NB4 (cell line): ENCODE results near the gene FLNB.

Experiments
- DNase-seq: peaks from one replicate; pipeline ENCODE4 v3.0.0; 2010; ENCODE audit warnings: low read depth
- H3K4me3 ChIP-seq: one replicate; pipeline ENCODE4 v1.5.1; 2011; ENCODE audit warnings: mild to moderate bottlenecking, low read depth, low read length, moderate library complexity
- CTCF ChIP-seq: IDR thresholded peaks from one replicate; pipeline ENCODE4 v1.5.1; 2012; ENCODE audit warnings: low read depth, low read length
- MAX ChIP-seq: IDR thresholded peaks from 2 replicates; pipeline ENCODE4 v1.6.1; 2011; ENCODE audit warnings: low read depth, low read length
- MYC ChIP-seq: IDR thresholded peaks from 2 replicates; pipeline ENCODE4 v1.6.1; 2011; ENCODE audit warnings: low read depth, low read length
- POLR2A ChIP-seq: IDR thresholded peaks from 2 replicates; pipeline ENCODE4 v1.6.1; 2011; ENCODE audit warnings: mild to moderate bottlenecking; ENCODE audit not compliant: insufficient read length; ENCODE audit errors: extremely low read depth

The FLNB gene

GRCh38 chr3:58173669-58174398 is 165.6 kb downstream of the FLNB start:
- TF ChIP-seq MAX (no peak), CTCF (peak; percentile 24)
- no peak overlapping the region for H3K4me3 ChIP-seq
- DNase-seq, result peak; percentile 45

- no peak for DNase-seq
- no peak overlapping the region for H3K4me3 ChIP-seq
- no peak for TF ChIP-seq CTCF
- TF ChIP-seq POLR2A, result no peak
- TF ChIP-seq MAX, result no peak
- no peak for TF ChIP-seq MYC
Observed at GRCh38 chr3:58175187-58175436, 166.9 kb downstream of the FLNB start.

GRCh38 chr3:58175437-58176184 is 167.4 kb downstream of the FLNB start:
- no peak for DNase-seq
- TF ChIP-seq CTCF (no peak), MAX (no peak), MYC (no peak), POLR2A (no peak)

GRCh38 chr3:58176185-58176530 is 167.9 kb downstream of the FLNB start:
- DNase-seq, result no peak
- TF ChIP-seq MYC, result no peak
- TF ChIP-seq MAX, result no peak
- TF ChIP-seq POLR2A, result no peak
- no peak for TF ChIP-seq CTCF
- H3K4me3 ChIP-seq, result no peak overlapping the region

More at GRCh38 chr3:58175437-58176184, 167.4 kb downstream of the FLNB start:
- H3K4me3 ChIP-seq, result no peak overlapping the region

GRCh38 chr3:58176827-58177489 is 168.7 kb downstream of the FLNB start:
- peak; percentile 23 for DNase-seq
- no peak for TF ChIP-seq MAX
- no peak for TF ChIP-seq POLR2A
- TF ChIP-seq CTCF, result no peak
- no peak for TF ChIP-seq MYC
- no peak overlapping the region for H3K4me3 ChIP-seq
